Measurements from ENCODE around the gene LGR6. TPM values are rescaled to one million over a fixed set of nuclear protein-coding genes. Genes with fewer than 3 reads are reported as not detected.
A peak's percentile ranks its signal among the peaks of the same experiment; 100 is the strongest.

LGR6 gene
- total RNA-seq, 1 donor from 2014 or later: 26.0 TPM

GRCh38 chr1:202207292-202207691, 13.7 kb downstream of the LGR6 start:
- peak in 2 of 3 experiments; percentile 23 to 42 for TF ChIP-seq CTCF (IDR thresholded peaks at IDR 0.05)
- no peaks in the 10 kb centered on the region for H3K9me3 ChIP-seq
- intact Hi-C loops (cut with DNase I): loop anchor here (10.0 kb wide), 1 partner anchor 378 kb away; no protein-coding TSS in a partner anchor
- peak in 1 of 2 donors; percentile 80 for DNase-seq (ENCODE audit: low spot score in 2 of 2)
- H3K36me3 ChIP-seq: peaks cover 0 to 7% of the 10 kb centered on the region in 2 donors
- no peaks in the 10 kb centered on the region for H3K27me3 ChIP-seq
- H3K4me3 ChIP-seq: no peak overlapping the region
- peaks cover 11 to 29% of the 10 kb centered on the region in 2 donors for H3K4me1 ChIP-seq
- H3K27ac ChIP-seq: peak overlapping the region; percentile 50 to 65

GRCh38 chr1:202208351-202208857, 14.8 kb downstream of the LGR6 start:
- no peak overlapping the region for H3K4me3 ChIP-seq
- TF ChIP-seq CTCF (IDR thresholded peaks at IDR 0.05): no peak
- H3K27me3 ChIP-seq: no peaks in the 10 kb centered on the region
- DNase-seq (ENCODE audit: low spot score in 2 of 2): no peak
- H3K4me1 ChIP-seq: peaks cover 11 to 32% of the 10 kb centered on the region in 2 donors
- intact Hi-C loops (cut with DNase I): loop anchor here (10.0 kb wide), 1 partner anchor 376 kb away; no protein-coding TSS in a partner anchor
- no peaks in the 10 kb centered on the region for H3K9me3 ChIP-seq
- peak overlapping the region; percentile 50 to 65 for H3K27ac ChIP-seq
- peaks cover 0 to 5% of the 10 kb centered on the region in 2 donors for H3K36me3 ChIP-seq

GRCh38 chr1:202210385-202210784, 16.8 kb downstream of the LGR6 start:
- DNase-seq (ENCODE audit: low spot score in 2 of 2): no peak
- peaks cover 0 to 5% of the 10 kb centered on the region in 2 donors for H3K36me3 ChIP-seq
- no peak overlapping the region for H3K4me3 ChIP-seq
- no peaks in the 10 kb centered on the region for H3K9me3 ChIP-seq
- peaks cover 11 to 42% of the 10 kb centered on the region in 2 donors for H3K4me1 ChIP-seq
- no peaks in the 10 kb centered on the region for H3K27me3 ChIP-seq
- intact Hi-C loops (cut with DNase I): no loop called here
- peak in 2 of 3 experiments; percentile 12 to 28 for TF ChIP-seq CTCF (IDR thresholded peaks at IDR 0.05)
- peak overlapping the region; percentile 22 to 51 for H3K27ac ChIP-seq

- Histone ChIP-seq H3K9me3 (no peaks in the 10 kb centered on the region), H3K4me3 (no peak overlapping the region), H3K4me1 (peaks cover 11 to 48% of the 10 kb centered on the region in 2 donors), H3K27me3 (no peaks in the 10 kb centered on the region), H3K27ac (peak overlapping the region; percentile 22 to 51), H3K36me3 (peaks cover 0 to 5% of the 10 kb centered on the region in 2 donors)
- intact Hi-C loops (cut with DNase I): no loop called here
- no peak for DNase-seq (ENCODE audit: low spot score in 2 of 2)
- TF ChIP-seq CTCF (IDR thresholded peaks at IDR 0.05): no peak
Measured at GRCh38 chr1:202210969-202211368, 17.4 kb downstream of the LGR6 start.

- H3K27me3 ChIP-seq: no peaks in the 10 kb centered on the region
- H3K36me3 ChIP-seq: no peaks in the 10 kb centered on the region
- H3K9me3 ChIP-seq: no peaks in the 10 kb centered on the region
- DNase-seq (ENCODE audit: low spot score in 2 of 2): no peak
- H3K27ac ChIP-seq: peak overlapping the region; percentile 60 to 74
- intact Hi-C loops (cut with DNase I): loop anchor here (2.0 kb wide), 1 partner anchor 24 kb away; no protein-coding TSS in a partner anchor
- no peak overlapping the region for H3K4me3 ChIP-seq
- TF ChIP-seq CTCF (IDR thresholded peaks at IDR 0.05): no peak
- H3K4me1 ChIP-seq: peaks cover 12 to 54% of the 10 kb centered on the region in 2 donors
Measured at GRCh38 chr1:202212787-202213186, 19.2 kb downstream of the LGR6 start.
